Fibroblast of lung (primary cell): ENCODE results near the gene NCK2. TPM values are rescaled to one million over a fixed set of nuclear protein-coding genes. Genes with fewer than 3 reads are reported as not detected.

ENCODE experiments used
- DNase-seq, 2 donors: peaks; one replicate each; pipeline versions ENCODE4 v3.0.0 to v3.0.0-alpha.2; 2010; ENCODE audit warnings: low read depth in 2 of 2
- H2AFZ ChIP-seq: 2 replicates; pipeline ENCODE4 v1.5.1; 2012; ENCODE audit warnings: low read length, control low read depth, inconsistent platforms
- H3K27ac ChIP-seq: 2 replicates; pipeline ENCODE4 v1.5.1; 2011; ENCODE audit warnings: low read length, control low read depth; ENCODE audit not compliant: insufficient read depth
- H3K27me3 ChIP-seq: 2 replicates; pipeline ENCODE4 v1.5.1; 2011; ENCODE audit warnings: mild to moderate bottlenecking, low read length; ENCODE audit not compliant: control insufficient read depth, insufficient read depth
- H3K36me3 ChIP-seq: 2 replicates; pipeline ENCODE4 v1.5.1; 2011; ENCODE audit warnings: low read length; ENCODE audit not compliant: control insufficient read depth, insufficient read depth
- H3K4me1 ChIP-seq: 2 replicates; pipeline ENCODE4 v1.5.1; 2011; ENCODE audit warnings: low read length; ENCODE audit not compliant: control insufficient read depth, insufficient read depth; ENCODE audit errors: extremely low read depth
- H3K4me2 ChIP-seq: 2 replicates; pipeline ENCODE4 v1.5.1; 2011; ENCODE audit warnings: low read length, control low read depth; ENCODE audit not compliant: insufficient read depth; ENCODE audit errors: extremely low read depth
- H3K4me3 ChIP-seq, 4 experiments: fragments of 200-600 bp in 1 of 4; sonication (generic) in 1 of 4; replicated peaks in 1 of 4; 2 replicates each; pipeline ENCODE4 v1.5.1; 2011 to 2016; ENCODE audit warnings: low read length in 4 of 4, low read depth in 3 of 4, mild to moderate bottlenecking in 3 of 4, control low read depth in 2 of 4, inconsistent platforms in 1 of 4, mixed read lengths in 1 of 4; ENCODE audit not compliant: insufficient read depth in 1 of 4; ENCODE audit errors: control extremely low read depth in 1 of 4
- H3K79me2 ChIP-seq: 2 replicates; pipeline ENCODE4 v1.5.1; 2012; ENCODE audit warnings: mild to moderate bottlenecking, low read length, inconsistent platforms; ENCODE audit not compliant: control insufficient read depth, insufficient read depth
- H3K9ac ChIP-seq: 2 replicates; pipeline ENCODE4 v1.5.1; 2011; ENCODE audit warnings: mild to moderate bottlenecking, low read length, control low read depth; ENCODE audit not compliant: insufficient read depth
- H3K9me3 ChIP-seq: 2 replicates; pipeline ENCODE4 v1.5.1; 2012; ENCODE audit warnings: low read depth, low read length; ENCODE audit not compliant: control insufficient read depth, insufficient read depth
- H4K20me1 ChIP-seq: 2 replicates; pipeline ENCODE4 v1.5.1; 2011; ENCODE audit warnings: low read length; ENCODE audit not compliant: control insufficient read depth, insufficient read depth; ENCODE audit errors: extremely low read depth
- EZH2 ChIP-seq: IDR thresholded peaks from 2 replicates; pipeline ENCODE4 v1.5.1; 2012; ENCODE audit warnings: low read length, control low read depth, mild to moderate bottlenecking; ENCODE audit errors: missing control alignments
- polyA plus RNA-seq, 2 donors: library from polyadenylated mRNA; depleted of rRNA in 1 of 2; stranded (reverse) in 1 of 2; unstranded in 1 of 2; fragments of >200 nt; gene quantifications; 2 replicates each; pipeline ENCODE4 v1.2.1, GENCODE V29; 2011 to 2012; ENCODE audit warnings: missing spikeins in 1 of 2
- total RNA-seq: library from RNA; depleted of rRNA; stranded (reverse); fragments of >200 nt; gene quantifications from 2 replicates; pipeline ENCODE4 v1.2.1, GENCODE V29; 2014
- TF ChIP-seq, protein P1 (sequence below), 2 donors: IDR thresholded peaks in 1 of 2; conservative IDR thresholded peaks in 1 of 2; 1 replicate in 1 of 2; 2 replicates in 1 of 2; pipeline ENCODE4 v1.5.1; 2011 to 2012; ENCODE audit warnings: low read length in 2 of 2, control low read depth in 1 of 2, inconsistent platforms in 1 of 2, low read depth in 1 of 2, mild to moderate bottlenecking in 1 of 2

NCK2 gene
- total and polyA plus RNA-seq, 2 donors (not counting 1 experiment from before 2014, with no cell fraction given) = 25.4 to 51.3 TPM

DNA sequence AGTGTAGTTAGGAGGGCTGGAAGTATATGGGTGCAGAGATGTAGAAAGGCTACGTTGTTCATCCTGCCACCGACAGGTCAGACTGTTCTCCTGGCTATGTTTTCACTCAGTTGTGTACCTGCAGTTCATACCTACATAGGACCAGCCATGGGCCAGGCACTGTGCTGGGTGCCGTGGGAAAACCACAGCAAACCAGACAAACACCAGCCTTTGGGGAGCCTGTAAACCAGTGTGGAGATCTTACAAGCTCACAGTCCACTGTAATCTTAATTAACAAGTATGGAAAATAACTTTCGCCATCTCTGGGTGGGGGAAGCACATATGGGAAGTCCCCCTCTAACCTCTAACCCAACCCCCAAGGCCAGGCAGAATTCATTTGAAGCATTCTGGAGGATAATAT, 12.7 kb downstream of the NCK2 start:
- Histone ChIP-seq H3K36me3 (no peaks in the 10 kb centered on the region), H3K9ac (no peak overlapping the region), H3K27ac (no peak overlapping the region), H3K79me2 (peaks cover 23% of the 10 kb centered on the region), H4K20me1 (no peaks in the 10 kb centered on the region), H2AFZ (no peak overlapping the region), H3K4me3 (no peak overlapping the region), H3K4me2 (no peak overlapping the region), H3K27me3 (no peaks in the 10 kb centered on the region), H3K4me1 (no peaks in the 10 kb centered on the region), H3K9me3 (no peaks in the 10 kb centered on the region)
- DNase-seq = no peak
- TF ChIP-seq, protein P1, sequence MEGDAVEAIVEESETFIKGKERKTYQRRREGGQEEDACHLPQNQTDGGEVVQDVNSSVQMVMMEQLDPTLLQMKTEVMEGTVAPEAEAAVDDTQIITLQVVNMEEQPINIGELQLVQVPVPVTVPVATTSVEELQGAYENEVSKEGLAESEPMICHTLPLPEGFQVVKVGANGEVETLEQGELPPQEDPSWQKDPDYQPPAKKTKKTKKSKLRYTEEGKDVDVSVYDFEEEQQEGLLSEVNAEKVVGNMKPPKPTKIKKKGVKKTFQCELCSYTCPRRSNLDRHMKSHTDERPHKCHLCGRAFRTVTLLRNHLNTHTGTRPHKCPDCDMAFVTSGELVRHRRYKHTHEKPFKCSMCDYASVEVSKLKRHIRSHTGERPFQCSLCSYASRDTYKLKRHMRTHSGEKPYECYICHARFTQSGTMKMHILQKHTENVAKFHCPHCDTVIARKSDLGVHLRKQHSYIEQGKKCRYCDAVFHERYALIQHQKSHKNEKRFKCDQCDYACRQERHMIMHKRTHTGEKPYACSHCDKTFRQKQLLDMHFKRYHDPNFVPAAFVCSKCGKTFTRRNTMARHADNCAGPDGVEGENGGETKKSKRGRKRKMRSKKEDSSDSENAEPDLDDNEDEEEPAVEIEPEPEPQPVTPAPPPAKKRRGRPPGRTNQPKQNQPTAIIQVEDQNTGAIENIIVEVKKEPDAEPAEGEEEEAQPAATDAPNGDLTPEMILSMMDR (conservative IDR thresholded peaks at IDR 0.05 in 1 of 2, IDR thresholded peaks at IDR 0.05 in 1 of 2; ENCODE audit: low read depth in 1 of 2, low read length in 2 of 2) = no peak
- no peak for TF ChIP-seq EZH2

DNA sequence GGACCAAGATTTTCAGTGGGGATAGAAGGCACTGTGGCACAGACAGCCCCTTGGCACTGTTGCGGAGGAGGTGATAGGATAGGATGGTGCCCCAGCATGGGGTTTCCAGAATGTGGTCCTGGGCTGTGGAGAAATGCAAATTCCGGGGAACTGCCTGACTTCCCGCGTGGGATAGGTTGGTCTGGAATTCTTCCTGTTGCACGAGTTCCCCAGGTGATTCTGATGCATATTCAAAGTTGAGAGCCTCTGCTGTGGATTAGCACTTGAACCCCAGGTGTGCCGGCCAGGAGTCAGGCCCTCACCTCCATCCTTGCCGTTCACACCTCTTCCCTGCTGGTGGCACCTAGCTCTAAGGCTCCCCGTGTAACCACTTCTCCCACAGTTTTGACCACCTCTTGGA, 15.5 kb downstream of the NCK2 start:
- no peak for DNase-seq
- Histone ChIP-seq H3K36me3 (no peaks in the 10 kb centered on the region), H4K20me1 (no peaks in the 10 kb centered on the region), H3K27me3 (no peaks in the 10 kb centered on the region), H3K4me3 (no peak overlapping the region), H2AFZ (no peak overlapping the region), H3K9ac (no peak overlapping the region), H3K79me2 (peaks cover 15% of the 10 kb centered on the region), H3K4me2 (no peak overlapping the region), H3K4me1 (no peaks in the 10 kb centered on the region), H3K27ac (no peak overlapping the region), H3K9me3 (no peaks in the 10 kb centered on the region)
- no peak for TF ChIP-seq EZH2

DNA sequence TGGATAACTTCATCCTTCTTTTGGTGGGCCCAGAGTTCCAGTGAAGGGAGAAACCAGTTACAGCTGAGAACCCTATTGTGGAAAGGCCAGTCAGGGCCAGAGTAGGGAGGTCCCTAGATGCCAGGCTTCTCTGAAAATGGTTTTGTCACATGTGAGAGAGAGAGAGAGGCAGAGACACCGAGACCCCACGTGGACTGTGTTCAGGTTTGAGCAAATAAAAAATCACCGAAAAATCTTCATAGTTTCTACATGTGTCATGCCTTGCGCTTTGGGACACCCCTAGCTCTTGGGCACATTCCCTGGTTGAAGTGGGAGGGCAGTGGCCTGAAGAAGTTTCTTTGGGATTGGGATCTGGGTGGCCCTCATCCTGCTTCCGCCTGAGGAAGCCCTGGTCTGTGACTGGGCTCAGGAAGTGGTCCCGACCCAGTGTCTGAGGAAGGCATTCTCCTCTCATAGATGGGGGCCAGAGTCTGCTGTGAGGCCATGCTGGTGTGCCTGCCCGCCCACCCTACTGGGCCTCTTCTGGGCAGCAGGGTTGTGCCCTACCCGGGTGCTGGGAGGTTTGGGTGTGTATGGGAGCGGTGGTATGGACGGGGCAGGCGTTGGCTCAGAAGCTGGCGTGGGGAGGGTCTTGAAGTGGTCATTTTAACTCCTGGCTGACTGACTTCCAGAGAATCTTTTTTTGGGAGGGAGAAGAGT, 16.1 kb downstream of the NCK2 start:
- TF ChIP-seq, protein P1 (conservative IDR thresholded peaks at IDR 0.05 in 1 of 2, IDR thresholded peaks at IDR 0.05 in 1 of 2; ENCODE audit: low read depth in 1 of 2, low read length in 2 of 2) = no peak
- TF ChIP-seq EZH2 = no peak
- Histone ChIP-seq H3K27me3 (no peaks in the 10 kb centered on the region), H2AFZ (no peak overlapping the region), H3K9ac (no peak overlapping the region), H4K20me1 (no peaks in the 10 kb centered on the region), H3K9me3 (no peaks in the 10 kb centered on the region), H3K4me2 (no peak overlapping the region), H3K4me1 (no peaks in the 10 kb centered on the region), H3K27ac (no peak overlapping the region), H3K36me3 (no peaks in the 10 kb centered on the region), H3K4me3 (no peak overlapping the region), H3K79me2 (peaks cover 15% of the 10 kb centered on the region)
- no peak for DNase-seq
